Measurements from ENCODE around the gene ACTN4.

- TF ChIP-seq CTCF (IDR thresholded peaks at IDR 0.05; ENCODE audit: low read depth, low read length) (no peak), EZH2phosphoT487 (IDR thresholded peaks at IDR 0.05; ENCODE audit: low read depth) (no peak)
These were observed 58.0 kb downstream of the ACTN4 start for GRCh38 chr19:38705197-38706019.

Measured in OCI-LY3 (cell line).